PFSK-1 (cell line): ENCODE data around the gene DUSP18.

Experiments
- POLR2AphosphoS5 ChIP-seq: IDR thresholded peaks from 2 replicates; pipeline ENCODE4 v1.6.1; 2012; ENCODE audit warnings: low read depth, mild to moderate bottlenecking, control low read depth, low read length, moderate library complexity
- REST ChIP-seq, 2 experiments: IDR thresholded peaks; 2 replicates each; pipeline versions ENCODE4 v1.6.1 to v1.8.0; 2011 to 2012; ENCODE audit warnings: low read depth in 2 of 2, low read length in 2 of 2, control low read depth in 1 of 2, inconsistent platforms in 1 of 2, mild to moderate bottlenecking in 1 of 2, moderate library complexity in 1 of 2; ENCODE audit not compliant: insufficient read depth in 1 of 2

- no peak for TF ChIP-seq REST (IDR thresholded peaks at IDR 0.05; ENCODE audit: insufficient read depth in 1 of 2, low read depth in 2 of 2, low read length in 2 of 2)
- TF ChIP-seq POLR2AphosphoS5 = no peak
These were observed 6.8 kb upstream of the DUSP18 start for GRCh38 chr22:30674482-30674881.
